CD4-positive, CD25-positive, alpha-beta regulatory T cell (primary cell): ENCODE measurements around the gene KANSL3. TPM values are rescaled to one million over a fixed set of nuclear protein-coding genes. Genes with fewer than 3 reads are reported as not detected.
"Not testable (repeated sequence)": the region's sequence is repeated elsewhere in the genome, so short reads cannot be mapped to it uniquely, and the experiment has no call there.

ENCODE experiments used
- ATAC-seq, 2 donors: fragments of 150-1000 bp; cut with Tn5 transposase; one replicate each; pipeline ENCODE4 v1.10.0; 2021; ENCODE audit warnings: low read depth in 2 of 2, moderate number of reproducible peaks in 2 of 2, moderate library complexity in 1 of 2
- DNase-seq, 3 donors: peaks; one replicate each; pipeline versions ENCODE4 v3.0.0 to v3.0.0-alpha.2; 2012 to 2022; ENCODE audit warnings: mixed read lengths in 1 of 3
- H3K27ac ChIP-seq: one replicate; pipeline ENCODE4 v1.7.0; 2013; ENCODE audit warnings: mild to moderate bottlenecking, low read length; ENCODE audit not compliant: insufficient read depth, poor library complexity, severe bottlenecking
- H3K27me3 ChIP-seq: one replicate; pipeline ENCODE4 v1.7.0; 2013; ENCODE audit warnings: low read length; ENCODE audit not compliant: control insufficient read depth, insufficient read depth
- H3K36me3 ChIP-seq: one replicate; pipeline ENCODE4 v1.7.0; 2013; ENCODE audit warnings: mild to moderate bottlenecking, low read length, moderate library complexity; ENCODE audit not compliant: control insufficient read depth, insufficient read depth
- H3K4me1 ChIP-seq: 2 replicates; pipeline ENCODE4 v1.7.0; 2013; ENCODE audit warnings: mild to moderate bottlenecking, low read length; ENCODE audit not compliant: insufficient read depth, control insufficient read depth, poor library complexity, severe bottlenecking
- H3K4me3 ChIP-seq: one replicate; pipeline ENCODE4 v1.7.0; 2013; ENCODE audit warnings: low read depth, mild to moderate bottlenecking, low read length, moderate library complexity
- H3K9me3 ChIP-seq, 2 experiments: 1 replicate in 1 of 2; 2 replicates in 1 of 2; pipeline ENCODE4 v1.7.0; 2013; ENCODE audit warnings: low read length in 2 of 2, mild to moderate bottlenecking in 1 of 2, moderate library complexity in 1 of 2; ENCODE audit not compliant: control insufficient read depth in 2 of 2
- H3K27ac Mint-ChIP-seq, 3 donors: one replicate each; pipeline ENCODE4 v1.8.0; 2020 to 2022; ENCODE audit warnings: mild to moderate bottlenecking in 3 of 3, mixed read lengths in 3 of 3, moderate library complexity in 2 of 3
- H3K27me3 Mint-ChIP-seq: one replicate; pipeline ENCODE4 v1.8.0; 2022; ENCODE audit warnings: mild to moderate bottlenecking, mixed read lengths
- H3K36me3 Mint-ChIP-seq: one replicate; pipeline ENCODE4 v1.8.0; 2020; ENCODE audit warnings: mixed read lengths
- H3K4me1 Mint-ChIP-seq, 4 donors: one replicate each; pipeline ENCODE4 v1.8.0; 2020 to 2022; ENCODE audit warnings: mixed read lengths in 4 of 4, mild to moderate bottlenecking in 1 of 4
- H3K4me3 Mint-ChIP-seq, 4 donors: one replicate each; pipeline ENCODE4 v1.8.0; 2020 to 2022; ENCODE audit warnings: mild to moderate bottlenecking in 4 of 4, mixed read lengths in 4 of 4, moderate library complexity in 3 of 4
- H3K9me3 Mint-ChIP-seq, 7 donors: one replicate each; pipeline ENCODE4 v1.8.0; 2020 to 2022; ENCODE audit warnings: mixed read lengths in 7 of 7, mild to moderate bottlenecking in 3 of 7, moderate library complexity in 2 of 7
- polyA plus RNA-seq, 4 donors: library from polyadenylated mRNA; unstranded; fragments of 300-500 nt; fragmentation: Illumina TruSeq; gene quantifications; one replicate each; pipeline ENCODE4 v1.2.3, GENCODE V29; 2021
- total RNA-seq: library from RNA; stranded (reverse); gene quantifications from one replicate; pipeline ENCODE4 v1.2.3, GENCODE V29; 2022

KANSL3 gene
- total and polyA plus RNA-seq, 5 donors from 2014 or later, result 11.2 to 55.6 (median 13.8) TPM

DNA sequence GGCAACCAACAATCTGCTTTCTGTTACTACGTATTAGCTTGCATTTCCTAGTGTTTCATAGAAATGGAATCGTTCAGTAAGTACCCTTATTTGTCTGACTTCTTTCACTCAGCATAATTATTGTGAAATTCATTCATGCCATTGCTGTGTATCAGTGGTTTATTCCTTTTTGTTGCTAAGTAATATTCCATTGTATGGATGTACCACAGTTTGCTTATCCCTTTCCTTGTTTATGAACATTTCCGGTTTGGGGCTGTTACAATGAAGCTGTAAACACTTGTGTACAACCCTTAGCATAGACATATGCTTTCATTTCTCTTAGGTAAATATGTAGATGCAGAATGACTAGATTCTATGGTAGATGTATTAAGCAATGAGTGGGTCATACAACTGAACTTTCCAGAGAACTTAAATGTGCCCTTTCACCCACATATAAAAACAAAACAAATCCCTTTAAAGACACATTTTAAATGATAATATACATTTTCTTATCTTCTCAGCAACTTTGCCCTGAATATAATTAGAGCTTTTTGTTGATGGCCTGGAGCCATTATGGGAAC, 26.3 kb upstream of the KANSL3 start:
- Mint-ChIP-seq H3K27me3 (peaks cover 7% of the 10 kb centered on the region), H3K9me3 (peaks cover 0 to 4% (median 1%) of the 10 kb centered on the region in 7 donors), H3K36me3 (no peaks in the 10 kb centered on the region), H3K4me1 (no peaks in the 10 kb centered on the region), H3K4me3 (no peak overlapping the region), H3K27ac (no peak overlapping the region)
- Histone ChIP-seq H3K4me3 (no peak overlapping the region), H3K4me1 (no peaks in the 10 kb centered on the region), H3K36me3 (no peaks in the 10 kb centered on the region), H3K27me3 (no peaks in the 10 kb centered on the region), H3K9me3 (no peaks in the 10 kb centered on the region), H3K27ac (no peak overlapping the region)
- ATAC-seq (no peak), DNase-seq (no peak)

DNA sequence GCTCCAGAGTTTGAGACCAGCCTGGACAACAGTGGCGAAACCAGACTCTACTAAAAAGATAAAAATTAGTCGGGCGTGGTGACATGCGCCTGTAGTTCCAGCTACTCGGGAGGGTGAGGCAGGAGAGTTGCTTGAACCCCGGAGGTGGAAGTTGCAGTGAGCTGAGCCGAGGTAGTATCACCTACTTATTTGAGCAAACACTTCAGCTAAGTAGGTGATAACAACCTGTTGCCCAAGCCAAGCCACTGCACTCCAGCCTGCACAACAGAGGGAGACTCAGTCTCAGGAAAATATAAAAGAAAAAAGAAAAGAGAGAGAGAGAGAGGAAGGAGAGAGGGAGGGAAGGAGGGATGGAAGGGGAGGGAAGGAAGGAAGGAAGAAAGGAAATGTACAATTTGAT, 25.7 kb upstream of the KANSL3 start:
- H3K4me1 ChIP-seq, result no peaks in the 10 kb centered on the region
- no peak for ATAC-seq
- H3K36me3 ChIP-seq, result no peaks in the 10 kb centered on the region
- H3K27me3 ChIP-seq, result no peaks in the 10 kb centered on the region
- DNase-seq, result no peak
- peaks cover 7% of the 10 kb centered on the region for H3K27me3 Mint-ChIP-seq
- H3K9me3 ChIP-seq, result no peaks in the 10 kb centered on the region
- H3K27ac ChIP-seq, result no peak overlapping the region
- H3K36me3 Mint-ChIP-seq, result no peaks in the 10 kb centered on the region
- no peak overlapping the region for H3K4me3 Mint-ChIP-seq
- H3K4me1 Mint-ChIP-seq, result no peaks in the 10 kb centered on the region
- peaks cover 0 to 4% (median 1%) of the 10 kb centered on the region in 7 donors for H3K9me3 Mint-ChIP-seq
- H3K4me3 ChIP-seq, result no peak overlapping the region
- no peak overlapping the region for H3K27ac Mint-ChIP-seq

DNA sequence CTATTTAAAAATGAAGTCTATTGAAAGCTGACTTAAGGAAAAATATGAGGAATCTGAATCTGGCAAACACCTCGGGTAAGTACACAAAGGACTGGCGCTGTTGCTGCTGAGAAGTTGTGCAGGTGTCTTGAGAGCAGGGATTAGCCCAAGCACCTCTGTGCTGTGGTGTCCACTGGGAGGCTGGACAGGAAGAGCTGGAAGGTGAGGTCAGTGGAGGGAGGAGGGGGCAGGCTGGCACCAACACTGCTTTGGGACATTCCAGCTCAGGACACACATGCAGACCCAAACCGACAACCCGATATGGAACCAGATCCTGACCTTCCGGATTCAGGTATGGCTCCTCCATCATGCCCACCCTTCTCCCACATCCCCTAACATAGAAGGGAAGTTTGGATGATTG, 25.1 kb upstream of the KANSL3 start:
- Mint-ChIP-seq H3K9me3 (peaks cover 0 to 4% (median 1%) of the 10 kb centered on the region in 7 donors), H3K36me3 (no peaks in the 10 kb centered on the region), H3K4me1 (peaks cover 0 to 2% (median 0%) of the 10 kb centered on the region in 4 donors), H3K27me3 (peaks cover 7% of the 10 kb centered on the region), H3K27ac (no peak overlapping the region), H3K4me3 (no peak overlapping the region)
- Histone ChIP-seq H3K27ac (no peak overlapping the region), H3K27me3 (no peaks in the 10 kb centered on the region), H3K36me3 (no peaks in the 10 kb centered on the region), H3K4me3 (no peak overlapping the region), H3K9me3 (no peaks in the 10 kb centered on the region), H3K4me1 (no peaks in the 10 kb centered on the region)
- ATAC-seq (no peak), DNase-seq (no peak)

DNA sequence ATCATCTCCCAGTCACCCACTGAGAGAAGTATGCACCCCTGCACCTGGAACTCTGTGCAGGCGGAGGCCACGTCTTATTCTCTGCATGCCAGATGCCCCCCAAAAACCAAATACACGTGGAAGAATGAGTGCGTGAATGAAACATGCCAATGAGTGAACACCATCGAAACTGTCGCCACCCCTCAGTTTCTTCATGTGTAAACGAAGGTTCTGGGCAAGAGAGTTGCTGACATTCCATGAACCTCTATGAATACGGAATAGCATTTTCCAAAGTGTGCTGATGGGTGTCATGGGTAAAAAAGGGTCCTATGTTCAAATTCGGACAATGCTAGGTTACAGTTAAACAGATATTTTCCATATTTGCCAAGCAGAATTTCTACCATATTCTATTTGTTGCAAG, 24.2 kb upstream of the KANSL3 start:
- Histone ChIP-seq H3K27ac (no peak overlapping the region), H3K4me1 (no peaks in the 10 kb centered on the region), H3K27me3 (no peaks in the 10 kb centered on the region), H3K36me3 (no peaks in the 10 kb centered on the region), H3K4me3 (no peak overlapping the region), H3K9me3 (no peaks in the 10 kb centered on the region)
- H3K27me3 Mint-ChIP-seq, result peaks cover 7% of the 10 kb centered on the region
- peaks cover 0 to 2% (median 0%) of the 10 kb centered on the region in 4 donors for H3K4me1 Mint-ChIP-seq
- peaks cover 0 to 4% (median 1%) of the 10 kb centered on the region in 7 donors for H3K9me3 Mint-ChIP-seq
- H3K27ac Mint-ChIP-seq, result no peak overlapping the region
- ATAC-seq (no peak), DNase-seq (no peak)
- H3K4me3 Mint-ChIP-seq, result no peak overlapping the region
- no peaks in the 10 kb centered on the region for H3K36me3 Mint-ChIP-seq

DNA sequence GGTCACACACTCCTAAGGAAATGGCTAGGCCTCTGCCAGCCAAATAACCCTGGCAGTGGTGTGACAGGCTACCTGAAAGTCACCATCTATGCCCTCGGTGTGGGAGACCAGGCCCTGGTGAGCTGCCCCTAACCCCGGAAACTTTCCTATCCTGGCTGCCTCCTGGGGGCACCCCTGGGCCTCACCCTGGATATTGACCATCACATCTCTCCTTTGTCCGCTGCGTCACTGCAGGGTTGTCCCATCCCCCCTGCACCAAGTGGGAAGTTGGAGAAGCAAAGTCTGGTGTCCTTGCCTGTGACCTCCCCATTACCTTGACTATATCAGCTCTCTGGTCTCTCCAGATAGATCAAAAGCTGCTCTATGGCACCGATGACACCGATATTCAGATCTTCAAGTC, 23.2 kb upstream of the KANSL3 start:
- ATAC-seq (no peak), DNase-seq (no peak)
- no peaks in the 10 kb centered on the region for H3K36me3 Mint-ChIP-seq
- peaks cover 7% of the 10 kb centered on the region for H3K27me3 Mint-ChIP-seq
- H3K4me1 ChIP-seq, result no peaks in the 10 kb centered on the region
- no peaks in the 10 kb centered on the region for H3K36me3 ChIP-seq
- peaks cover 0 to 4% (median 1%) of the 10 kb centered on the region in 7 donors for H3K9me3 Mint-ChIP-seq
- no peak overlapping the region for H3K27ac ChIP-seq
- H3K27ac Mint-ChIP-seq, result no peak overlapping the region
- H3K27me3 ChIP-seq, result no peaks in the 10 kb centered on the region
- no peak overlapping the region for H3K4me3 ChIP-seq
- H3K4me1 Mint-ChIP-seq, result peaks cover 0 to 2% (median 0%) of the 10 kb centered on the region in 4 donors
- no peaks in the 10 kb centered on the region for H3K9me3 ChIP-seq
- H3K4me3 Mint-ChIP-seq, result no peak overlapping the region

- no peaks in the 10 kb centered on the region for H3K4me1 ChIP-seq
- no peaks in the 10 kb centered on the region for H3K27me3 ChIP-seq
- no peak overlapping the region for H3K4me3 Mint-ChIP-seq
- no peak for ATAC-seq
- no peaks in the 10 kb centered on the region for H3K36me3 ChIP-seq
- H3K4me1 Mint-ChIP-seq, result peaks cover 0 to 4% (median 0%) of the 10 kb centered on the region in 4 donors
- H3K9me3 Mint-ChIP-seq, result no peaks in the 10 kb centered on the region
- H3K27ac Mint-ChIP-seq, result no peak overlapping the region
- no peak overlapping the region for H3K4me3 ChIP-seq
- DNase-seq, result no peak
- no peaks in the 10 kb centered on the region for H3K27me3 Mint-ChIP-seq
- no peak overlapping the region for H3K27ac ChIP-seq
- H3K36me3 Mint-ChIP-seq, result no peaks in the 10 kb centered on the region
- no peaks in the 10 kb centered on the region for H3K9me3 ChIP-seq
Measured at GRCh38 chr2:96656540-96656939, 18.4 kb upstream of the KANSL3 start.

GRCh38 chr2:96655526-96655925, 17.4 kb upstream of the KANSL3 start:
- H3K4me3 Mint-ChIP-seq, result no peak overlapping the region
- H3K9me3 Mint-ChIP-seq, result peaks cover 0 to 2% (median 0%) of the 10 kb centered on the region in 7 donors
- H3K27me3 Mint-ChIP-seq, result peaks cover 5% of the 10 kb centered on the region
- Histone ChIP-seq H3K4me1 (no peaks in the 10 kb centered on the region), H3K27me3 (no peaks in the 10 kb centered on the region), H3K9me3 (no peaks in the 10 kb centered on the region), H3K36me3 (no peaks in the 10 kb centered on the region), H3K27ac (no peak overlapping the region), H3K4me3 (no peak overlapping the region)
- no peaks in the 10 kb centered on the region for H3K36me3 Mint-ChIP-seq
- DNase-seq, result no peak
- peaks cover 0 to 4% (median 0%) of the 10 kb centered on the region in 4 donors for H3K4me1 Mint-ChIP-seq
- no peak for ATAC-seq
- H3K27ac Mint-ChIP-seq, result no peak overlapping the region

GRCh38 chr2:96654791-96655190, 16.7 kb upstream of the KANSL3 start:
- not testable (repeated sequence) for H3K9me3 ChIP-seq, H3K36me3 Mint-ChIP-seq, H3K27ac Mint-ChIP-seq, DNase-seq, H3K4me1 Mint-ChIP-seq, H3K36me3 ChIP-seq, H3K4me3 ChIP-seq, H3K27me3 Mint-ChIP-seq, H3K4me3 Mint-ChIP-seq, H3K27ac ChIP-seq, H3K27me3 ChIP-seq, ATAC-seq, H3K4me1 ChIP-seq, H3K9me3 Mint-ChIP-seq
